ENCODE results near the gene DOCK7.
"Not testable (repeated sequence)": the region's sequence is repeated elsewhere in the genome, so short reads cannot be mapped to it uniquely, and the experiment has no call there.

The DOCK7 gene

DNA sequence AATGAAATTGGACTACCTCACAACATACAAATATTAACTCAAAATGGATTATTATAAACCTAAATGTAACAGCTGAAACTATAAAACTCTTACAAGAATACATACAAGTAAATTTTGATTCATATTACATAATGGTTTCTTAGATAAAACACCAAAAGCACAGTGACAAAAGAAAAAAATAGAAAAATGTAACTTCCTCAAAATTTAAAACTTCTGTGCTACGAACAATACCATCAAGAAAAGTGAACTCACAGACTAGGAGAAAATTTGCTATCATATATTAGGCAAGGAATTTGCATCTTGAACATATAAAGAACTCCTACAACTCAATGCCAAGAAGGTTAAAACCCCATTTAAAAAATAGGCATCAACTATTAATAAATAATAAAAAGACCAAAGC is 59.7 kb downstream of the DOCK7 start:
- TF ChIP-seq CTCF (conservative IDR thresholded peaks at IDR 0.05; ENCODE audit: low read length): no peak
- H3K4me3 ChIP-seq (ENCODE audit: low read length): no peak overlapping the region
- DNase-seq (ENCODE audit: low read depth): no peak

- no peak for TF ChIP-seq CTCF (conservative IDR thresholded peaks at IDR 0.05; ENCODE audit: low read length)
- no peak overlapping the region for H3K4me3 ChIP-seq (ENCODE audit: low read length)
- DNase-seq (ENCODE audit: low read depth): no peak
Measured at GRCh38 chr1:62625415-62625814, 62.8 kb downstream of the DOCK7 start.

GRCh38 chr1:62621907-62622306 is 66.3 kb downstream of the DOCK7 start:
- no peak for TF ChIP-seq CTCF (conservative IDR thresholded peaks at IDR 0.05; ENCODE audit: low read length)
- H3K4me3 ChIP-seq (ENCODE audit: low read length): no peak overlapping the region
- DNase-seq (ENCODE audit: low read depth): peak; percentile 96

DNA sequence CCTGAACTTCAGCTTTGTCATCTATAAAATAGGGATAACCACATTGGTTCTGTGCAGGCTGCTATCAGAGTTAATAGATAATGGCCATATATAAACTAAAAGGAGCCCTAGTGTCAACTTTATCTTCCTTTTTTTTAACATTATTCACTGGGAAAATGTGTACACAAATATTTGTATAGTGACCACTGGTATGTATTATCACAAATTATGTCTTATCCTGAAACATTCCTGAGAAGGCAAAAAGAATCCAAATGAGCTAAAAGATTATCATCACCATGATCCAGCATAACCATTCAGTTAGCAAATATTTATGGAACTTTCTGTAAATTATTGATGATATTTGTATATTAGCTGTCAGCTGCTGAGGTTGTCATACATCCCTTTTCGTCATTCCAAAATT is 74.3 kb downstream of the DOCK7 start:
- no peak for TF ChIP-seq CTCF (conservative IDR thresholded peaks at IDR 0.05; ENCODE audit: low read length)
- H3K4me3 ChIP-seq (ENCODE audit: low read length): no peak overlapping the region
- DNase-seq (ENCODE audit: low read depth): peak; percentile 51

GRCh38 chr1:62613325-62613727 is 74.9 kb downstream of the DOCK7 start:
- DNase-seq (ENCODE audit: low read depth): no peak
- TF ChIP-seq CTCF (conservative IDR thresholded peaks at IDR 0.05; ENCODE audit: low read length): no peak
- no peak overlapping the region for H3K4me3 ChIP-seq (ENCODE audit: low read length)

DNA sequence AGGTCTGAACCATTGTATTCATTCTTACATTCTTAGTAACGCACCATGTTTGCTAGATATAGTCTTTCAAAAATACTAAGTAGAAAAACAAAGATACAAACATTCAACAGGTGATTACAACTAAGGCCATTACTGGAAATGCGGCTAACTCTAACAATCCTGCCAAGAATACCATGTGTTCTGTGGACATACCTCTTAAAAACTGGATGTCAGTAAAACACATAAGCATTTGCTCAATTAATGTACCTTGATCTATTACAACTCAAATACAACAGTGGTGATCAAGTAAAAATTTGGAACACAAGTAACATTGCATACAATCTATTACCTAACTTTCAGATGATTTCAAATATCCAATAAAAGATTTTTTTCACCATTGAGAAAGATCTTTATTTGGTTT is 75.4 kb downstream of the DOCK7 start:
- no peak for TF ChIP-seq CTCF (conservative IDR thresholded peaks at IDR 0.05; ENCODE audit: low read length)
- DNase-seq (ENCODE audit: low read depth): no peak
- no peak overlapping the region for H3K4me3 ChIP-seq (ENCODE audit: low read length)

DNA sequence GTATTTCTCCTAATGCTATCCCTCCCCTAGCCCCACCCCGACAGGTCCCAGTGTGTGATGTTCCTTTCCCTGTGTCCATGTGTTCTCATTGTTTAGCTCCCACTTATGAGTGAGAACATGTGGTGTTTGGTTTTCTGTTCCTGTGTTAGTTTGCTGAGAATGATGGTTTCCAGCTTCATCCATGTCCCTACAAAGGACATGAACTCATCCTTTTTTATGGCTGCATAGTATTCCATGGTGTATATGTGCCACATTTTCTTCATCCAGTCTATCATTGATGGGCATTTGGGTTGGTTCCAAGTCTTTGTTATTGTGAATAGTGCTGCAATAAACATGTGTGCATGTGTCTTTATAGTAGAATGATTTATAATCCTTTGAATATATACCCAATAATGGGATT is 77.6 kb downstream of the DOCK7 start:
- DNase-seq (ENCODE audit: low read depth); H3K4me3 ChIP-seq (ENCODE audit: low read length): not testable (repeated sequence)

DNA sequence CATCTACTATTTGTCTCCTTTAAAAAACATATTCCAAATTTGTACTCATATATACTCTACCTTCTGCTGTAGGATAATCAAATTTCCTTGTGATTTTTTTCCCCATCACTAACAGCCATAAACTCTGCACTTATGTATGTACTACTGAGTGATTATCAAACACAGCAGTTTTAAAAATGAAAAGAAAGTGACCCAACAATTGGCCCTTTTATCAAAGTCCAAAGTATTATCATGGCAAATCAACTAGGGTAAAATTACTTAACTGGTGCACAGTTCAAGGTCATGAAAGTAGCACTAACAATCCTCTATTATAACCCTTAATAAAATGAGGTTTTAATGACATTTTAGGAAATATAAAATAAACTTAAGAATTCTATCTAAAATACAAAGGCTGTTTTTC is 79.3 kb downstream of the DOCK7 start:
- no peak overlapping the region for H3K4me3 ChIP-seq (ENCODE audit: low read length)
- no peak for DNase-seq (ENCODE audit: low read depth)
- no peak for TF ChIP-seq CTCF (conservative IDR thresholded peaks at IDR 0.05; ENCODE audit: low read length)

Measured in AG10803 (cell line).